HEK293 (cell line): ENCODE results near the gene FGR.
A peak's percentile ranks its signal among the peaks of the same experiment; 100 is the strongest.

Source experiments
- CTCF ChIA-PET: fragments of 350-600 bp; formaldehyde crosslinking; extraction: SDS; loops from one replicate; lab custom pipeline; 2021; ENCODE audit warnings: antibody characterized with exemption; lab: Yijun Ruan, JAX
- POLR2A ChIA-PET: fragments of 300-600 bp; formaldehyde crosslinking; extraction: SDS; loops from one replicate; lab custom pipeline; 2020; ENCODE audit warnings: antibody characterized with exemption, inconsistent platforms; lab: Yijun Ruan, JAX
- H3K27ac ChIP-seq: fragments of 200-500 bp; sonication (Bioruptor generic); 2 replicates; pipeline ENCODE4 v1.5.1; 2014; ENCODE audit warnings: low read depth, low read length, control low read depth, inconsistent platforms; ENCODE audit errors: extremely low read depth
- H3K36me3 ChIP-seq, 2 experiments: fragments of 200-500 bp in 1 of 2; sonication (Bioruptor generic) in 1 of 2; 1 replicate in 1 of 2; 2 replicates in 1 of 2; pipeline ENCODE4 v1.5.1; 2014 to 2017; ENCODE audit warnings: inconsistent platforms in 2 of 2, low read length in 2 of 2; ENCODE audit not compliant: control insufficient read depth in 2 of 2, insufficient read depth in 1 of 2
- H3K4me1 ChIP-seq: fragments of 200-500 bp; sonication (Bioruptor generic); 2 replicates; pipeline ENCODE4 v1.5.1; 2014; ENCODE audit warnings: mild to moderate bottlenecking, low read length, inconsistent platforms; ENCODE audit not compliant: control insufficient read depth, insufficient read depth
- H3K4me3 ChIP-seq: 2 replicates; pipeline ENCODE4 v1.5.1; 2011; ENCODE audit warnings: low read depth, mild to moderate bottlenecking, control low read depth, low read length, moderate library complexity
- H3K9me3 ChIP-seq: fragments of 200-500 bp; sonication (Bioruptor generic); 2 replicates; pipeline ENCODE4 v1.5.1; 2014; ENCODE audit warnings: low read depth, low read length, inconsistent platforms; ENCODE audit not compliant: control insufficient read depth, insufficient read depth
- MYNN ChIP-seq: fragments of 450-650 bp; formaldehyde crosslinking; IDR thresholded peaks from 2 replicates; pipeline ENCODE4 v1.5.1; 2016; ENCODE audit warnings: missing biosample characterization, missing genetic modification characterization, borderline replicate concordance
- ZBTB20 ChIP-seq: fragments of 450-650 bp; formaldehyde crosslinking; IDR thresholded peaks from 2 replicates; pipeline ENCODE4 v1.5.1; 2016; ENCODE audit warnings: missing biosample characterization, missing genetic modification characterization
- ZBTB8A ChIP-seq: fragments of 450-650 bp; formaldehyde crosslinking; IDR thresholded peaks from 2 replicates; pipeline ENCODE4 v1.5.1; 2016; ENCODE audit warnings: missing biosample characterization, missing genetic modification characterization
- ZNF146 ChIP-seq: fragments of 450-650 bp; formaldehyde crosslinking; IDR thresholded peaks from 2 replicates; pipeline ENCODE4 v1.5.1; 2016; ENCODE audit warnings: missing biosample characterization, missing genetic modification characterization
- ZNF24 ChIP-seq: fragments of 450-650 bp; formaldehyde crosslinking; IDR thresholded peaks from 2 replicates; pipeline ENCODE4 v1.5.1; 2016; ENCODE audit warnings: missing biosample characterization, missing genetic modification characterization
- ZNF48 ChIP-seq: fragments of 450-650 bp; formaldehyde crosslinking; IDR thresholded peaks from 2 replicates; pipeline ENCODE4 v1.5.1; 2016; ENCODE audit warnings: missing biosample characterization, missing genetic modification characterization
- ZNF623 ChIP-seq: fragments of 450-650 bp; formaldehyde crosslinking; IDR thresholded peaks from 2 replicates; pipeline ENCODE4 v1.5.1; 2016; ENCODE audit warnings: missing biosample characterization, missing genetic modification characterization
- ZNF707 ChIP-seq: fragments of 450-650 bp; formaldehyde crosslinking; IDR thresholded peaks from 2 replicates; pipeline ENCODE4 v1.5.1; 2016; ENCODE audit warnings: missing biosample characterization, missing genetic modification characterization
- ZNF768 ChIP-seq: fragments of 450-650 bp; formaldehyde crosslinking; IDR thresholded peaks from 2 replicates; pipeline ENCODE4 v1.5.1; 2018; ENCODE audit warnings: missing biosample characterization, mild to moderate bottlenecking, missing genetic modification characterization
- TF ChIP-seq, protein P1 (sequence below): fragments of 450-650 bp; formaldehyde crosslinking; IDR thresholded peaks from 2 replicates; pipeline ENCODE4 v1.5.1; 2016; ENCODE audit warnings: missing biosample characterization, missing genetic modification characterization, borderline replicate concordance
- TF ChIP-seq, protein P2 (sequence below): fragments of 450-650 bp; formaldehyde crosslinking; IDR thresholded peaks from 2 replicates; pipeline ENCODE4 v1.5.1; 2016; ENCODE audit warnings: missing biosample characterization, missing genetic modification characterization
- TF ChIP-seq, protein P3 (sequence below): fragments of 450-650 bp; formaldehyde crosslinking; IDR thresholded peaks from 2 replicates; pipeline ENCODE4 v1.5.1; 2017; ENCODE audit warnings: missing biosample characterization, missing genetic modification characterization
- TF ChIP-seq, protein P4 (sequence below): fragments of 450-650 bp; formaldehyde crosslinking; conservative IDR thresholded peaks from 2 replicates; pipeline ENCODE4 v1.5.1; 2016; ENCODE audit warnings: low read depth, missing biosample characterization, missing genetic modification characterization

The FGR gene

DNA sequence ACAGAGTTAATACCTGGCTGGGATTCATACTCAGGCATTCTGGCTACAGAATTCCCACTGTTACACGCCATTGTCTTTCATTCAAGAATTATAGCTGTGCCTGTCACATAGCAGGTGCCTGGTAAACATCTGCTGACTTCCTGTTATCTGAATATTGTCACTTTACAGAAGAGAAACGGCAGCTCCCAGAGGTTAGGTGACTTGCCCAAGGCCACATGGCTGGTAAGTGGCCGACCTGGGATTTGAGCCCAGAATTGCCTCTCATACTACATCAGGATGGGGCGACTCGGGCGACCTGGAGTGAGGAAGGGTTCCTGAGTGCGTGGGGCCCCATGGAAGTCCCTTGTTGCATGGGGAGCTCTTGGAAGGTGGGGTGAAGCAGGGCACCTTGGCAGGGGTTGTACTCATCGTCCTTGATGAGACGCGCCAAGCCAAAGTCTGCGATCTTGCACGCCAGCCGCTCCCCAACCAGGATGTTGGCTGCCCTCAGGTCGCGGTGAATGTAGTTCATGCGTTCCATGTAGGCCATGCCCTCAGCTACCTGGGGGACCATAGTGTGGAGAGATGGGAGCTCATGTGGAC, 20.9 kb downstream of the FGR start:
- Histone ChIP-seq H3K27ac (no peak overlapping the region), H3K4me1 (no peaks in the 10 kb centered on the region), H3K4me3 (no peak overlapping the region), H3K36me3 (no peaks in the 10 kb centered on the region), H3K9me3 (no peaks in the 10 kb centered on the region)
- POLR2A ChIA-PET, result no interaction called here
- CTCF ChIA-PET, result interaction anchor here (1.3 to 15.0 kb wide), 3 partner anchors 9 to 52 kb away, joined by 3 to 317 read pairs (median 4); partner anchors contain the start of genes AHDC1 and IFI6
- TF ChIP-seq ZNF48 (tag by site-specific recombination), result no peak
- no peak for TF ChIP-seq ZNF768 (tag by site-specific recombination)
- TF ChIP-seq ZNF24 (tag by site-specific recombination), result no peak

DNA sequence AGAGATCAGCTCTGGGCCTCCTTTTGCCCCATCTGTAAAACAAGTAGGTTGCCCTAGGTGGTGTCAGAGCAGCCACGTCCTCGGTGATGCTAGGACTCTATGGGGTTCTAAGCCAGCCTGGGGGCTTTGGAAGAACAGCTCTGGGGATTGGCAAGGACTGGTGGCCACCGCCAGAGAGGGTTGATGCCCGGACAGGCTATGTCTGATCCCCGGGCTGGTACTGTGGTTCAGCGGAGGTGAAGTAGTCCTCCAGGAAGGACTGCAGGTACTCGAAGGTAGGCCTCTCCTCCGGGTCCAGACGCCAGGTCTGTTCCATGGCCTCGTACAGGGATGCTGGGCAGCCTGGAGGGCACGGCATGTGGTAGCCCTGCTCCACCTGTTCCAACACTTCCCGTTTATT, 22.3 kb downstream of the FGR start:
- CTCF ChIA-PET, result interaction anchor here (1.0 to 15.0 kb wide), 2 partner anchors 31 to 54 kb away, joined by 3 to 317 read pairs; partner anchors contain the start of gene IFI6
- POLR2A ChIA-PET, result no interaction called here
- TF ChIP-seq ZNF146 (tag by site-specific recombination) (no peak), ZBTB20 (tag by site-specific recombination) (no peak), ZNF24 (tag by site-specific recombination) (no peak)
- TF ChIP-seq, protein P1, sequence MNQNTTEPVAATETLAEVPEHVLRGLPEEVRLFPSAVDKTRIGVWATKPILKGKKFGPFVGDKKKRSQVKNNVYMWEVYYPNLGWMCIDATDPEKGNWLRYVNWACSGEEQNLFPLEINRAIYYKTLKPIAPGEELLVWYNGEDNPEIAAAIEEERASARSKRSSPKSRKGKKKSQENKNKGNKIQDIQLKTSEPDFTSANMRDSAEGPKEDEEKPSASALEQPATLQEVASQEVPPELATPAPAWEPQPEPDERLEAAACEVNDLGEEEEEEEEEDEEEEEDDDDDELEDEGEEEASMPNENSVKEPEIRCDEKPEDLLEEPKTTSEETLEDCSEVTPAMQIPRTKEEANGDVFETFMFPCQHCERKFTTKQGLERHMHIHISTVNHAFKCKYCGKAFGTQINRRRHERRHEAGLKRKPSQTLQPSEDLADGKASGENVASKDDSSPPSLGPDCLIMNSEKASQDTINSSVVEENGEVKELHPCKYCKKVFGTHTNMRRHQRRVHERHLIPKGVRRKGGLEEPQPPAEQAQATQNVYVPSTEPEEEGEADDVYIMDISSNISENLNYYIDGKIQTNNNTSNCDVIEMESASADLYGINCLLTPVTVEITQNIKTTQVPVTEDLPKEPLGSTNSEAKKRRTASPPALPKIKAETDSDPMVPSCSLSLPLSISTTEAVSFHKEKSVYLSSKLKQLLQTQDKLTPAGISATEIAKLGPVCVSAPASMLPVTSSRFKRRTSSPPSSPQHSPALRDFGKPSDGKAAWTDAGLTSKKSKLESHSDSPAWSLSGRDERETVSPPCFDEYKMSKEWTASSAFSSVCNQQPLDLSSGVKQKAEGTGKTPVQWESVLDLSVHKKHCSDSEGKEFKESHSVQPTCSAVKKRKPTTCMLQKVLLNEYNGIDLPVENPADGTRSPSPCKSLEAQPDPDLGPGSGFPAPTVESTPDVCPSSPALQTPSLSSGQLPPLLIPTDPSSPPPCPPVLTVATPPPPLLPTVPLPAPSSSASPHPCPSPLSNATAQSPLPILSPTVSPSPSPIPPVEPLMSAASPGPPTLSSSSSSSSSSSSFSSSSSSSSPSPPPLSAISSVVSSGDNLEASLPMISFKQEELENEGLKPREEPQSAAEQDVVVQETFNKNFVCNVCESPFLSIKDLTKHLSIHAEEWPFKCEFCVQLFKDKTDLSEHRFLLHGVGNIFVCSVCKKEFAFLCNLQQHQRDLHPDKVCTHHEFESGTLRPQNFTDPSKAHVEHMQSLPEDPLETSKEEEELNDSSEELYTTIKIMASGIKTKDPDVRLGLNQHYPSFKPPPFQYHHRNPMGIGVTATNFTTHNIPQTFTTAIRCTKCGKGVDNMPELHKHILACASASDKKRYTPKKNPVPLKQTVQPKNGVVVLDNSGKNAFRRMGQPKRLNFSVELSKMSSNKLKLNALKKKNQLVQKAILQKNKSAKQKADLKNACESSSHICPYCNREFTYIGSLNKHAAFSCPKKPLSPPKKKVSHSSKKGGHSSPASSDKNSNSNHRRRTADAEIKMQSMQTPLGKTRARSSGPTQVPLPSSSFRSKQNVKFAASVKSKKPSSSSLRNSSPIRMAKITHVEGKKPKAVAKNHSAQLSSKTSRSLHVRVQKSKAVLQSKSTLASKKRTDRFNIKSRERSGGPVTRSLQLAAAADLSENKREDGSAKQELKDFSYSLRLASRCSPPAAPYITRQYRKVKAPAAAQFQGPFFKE (tag by site-specific recombination), result no peak
- TF ChIP-seq, all 188 proteins: peak for 0
- Histone ChIP-seq H3K4me1 (no peaks in the 10 kb centered on the region), H3K4me3 (no peak overlapping the region), H3K27ac (no peak overlapping the region), H3K36me3 (no peaks in the 10 kb centered on the region), H3K9me3 (no peaks in the 10 kb centered on the region)

DNA sequence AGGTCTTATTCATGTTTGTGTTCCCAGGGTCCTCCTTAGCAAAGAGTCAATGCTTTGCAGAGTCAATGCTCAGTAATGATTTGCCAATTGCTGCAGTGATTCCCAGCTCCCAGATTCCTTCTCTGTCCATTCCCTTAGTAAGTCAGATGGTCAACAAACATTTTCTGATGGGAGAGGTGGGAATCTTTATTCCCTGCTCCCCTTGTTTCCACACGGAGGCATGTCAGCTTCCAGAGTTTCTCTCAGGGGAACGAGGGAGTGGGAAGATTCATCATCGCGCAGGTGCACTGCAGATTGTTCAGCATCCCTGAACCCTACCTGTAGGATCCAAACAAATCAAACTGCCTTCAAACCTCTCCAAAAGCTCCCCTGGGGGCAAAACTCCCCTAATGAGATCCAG, 23.5 kb downstream of the FGR start:
- H3K9me3 ChIP-seq, result no peaks in the 10 kb centered on the region
- TF ChIP-seq, protein P2, sequence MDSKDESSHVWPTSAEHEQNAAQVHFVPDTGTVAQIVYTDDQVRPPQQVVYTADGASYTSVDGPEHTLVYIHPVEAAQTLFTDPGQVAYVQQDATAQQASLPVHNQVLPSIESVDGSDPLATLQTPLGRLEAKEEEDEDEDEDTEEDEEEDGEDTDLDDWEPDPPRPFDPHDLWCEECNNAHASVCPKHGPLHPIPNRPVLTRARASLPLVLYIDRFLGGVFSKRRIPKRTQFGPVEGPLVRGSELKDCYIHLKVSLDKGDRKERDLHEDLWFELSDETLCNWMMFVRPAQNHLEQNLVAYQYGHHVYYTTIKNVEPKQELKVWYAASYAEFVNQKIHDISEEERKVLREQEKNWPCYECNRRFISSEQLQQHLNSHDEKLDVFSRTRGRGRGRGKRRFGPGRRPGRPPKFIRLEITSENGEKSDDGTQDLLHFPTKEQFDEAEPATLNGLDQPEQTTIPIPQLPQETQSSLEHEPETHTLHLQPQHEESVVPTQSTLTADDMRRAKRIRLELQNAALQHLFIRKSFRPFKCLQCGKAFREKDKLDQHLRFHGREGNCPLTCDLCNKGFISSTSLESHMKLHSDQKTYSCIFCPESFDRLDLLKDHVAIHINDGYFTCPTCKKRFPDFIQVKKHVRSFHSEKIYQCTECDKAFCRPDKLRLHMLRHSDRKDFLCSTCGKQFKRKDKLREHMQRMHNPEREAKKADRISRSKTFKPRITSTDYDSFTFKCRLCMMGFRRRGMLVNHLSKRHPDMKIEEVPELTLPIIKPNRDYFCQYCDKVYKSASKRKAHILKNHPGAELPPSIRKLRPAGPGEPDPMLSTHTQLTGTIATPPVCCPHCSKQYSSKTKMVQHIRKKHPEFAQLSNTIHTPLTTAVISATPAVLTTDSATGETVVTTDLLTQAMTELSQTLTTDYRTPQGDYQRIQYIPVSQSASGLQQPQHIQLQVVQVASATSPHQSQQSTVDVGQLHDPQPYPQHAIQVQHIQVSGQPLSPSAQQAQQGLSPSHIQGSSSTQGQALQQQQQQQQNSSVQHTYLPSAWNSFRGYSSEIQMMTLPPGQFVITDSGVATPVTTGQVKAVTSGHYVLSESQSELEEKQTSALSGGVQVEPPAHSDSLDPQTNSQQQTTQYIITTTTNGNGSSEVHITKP (tag by site-specific recombination), result peak; percentile 24; the same call in 1 of the 2 replicates
- TF ChIP-seq ZBTB8A, result no peak
- no peak for TF ChIP-seq ZNF707 (tag by site-specific recombination)
- TF ChIP-seq, protein P3, sequence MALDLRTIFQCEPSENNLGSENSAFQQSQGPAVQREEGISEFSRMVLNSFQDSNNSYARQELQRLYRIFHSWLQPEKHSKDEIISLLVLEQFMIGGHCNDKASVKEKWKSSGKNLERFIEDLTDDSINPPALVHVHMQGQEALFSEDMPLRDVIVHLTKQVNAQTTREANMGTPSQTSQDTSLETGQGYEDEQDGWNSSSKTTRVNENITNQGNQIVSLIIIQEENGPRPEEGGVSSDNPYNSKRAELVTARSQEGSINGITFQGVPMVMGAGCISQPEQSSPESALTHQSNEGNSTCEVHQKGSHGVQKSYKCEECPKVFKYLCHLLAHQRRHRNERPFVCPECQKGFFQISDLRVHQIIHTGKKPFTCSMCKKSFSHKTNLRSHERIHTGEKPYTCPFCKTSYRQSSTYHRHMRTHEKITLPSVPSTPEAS, result no peak
- no peak for TF ChIP-seq ZNF623 (tag by site-specific recombination)
- TF ChIP-seq MYNN (tag by site-specific recombination), result no peak
- TF ChIP-seq, protein P4, sequence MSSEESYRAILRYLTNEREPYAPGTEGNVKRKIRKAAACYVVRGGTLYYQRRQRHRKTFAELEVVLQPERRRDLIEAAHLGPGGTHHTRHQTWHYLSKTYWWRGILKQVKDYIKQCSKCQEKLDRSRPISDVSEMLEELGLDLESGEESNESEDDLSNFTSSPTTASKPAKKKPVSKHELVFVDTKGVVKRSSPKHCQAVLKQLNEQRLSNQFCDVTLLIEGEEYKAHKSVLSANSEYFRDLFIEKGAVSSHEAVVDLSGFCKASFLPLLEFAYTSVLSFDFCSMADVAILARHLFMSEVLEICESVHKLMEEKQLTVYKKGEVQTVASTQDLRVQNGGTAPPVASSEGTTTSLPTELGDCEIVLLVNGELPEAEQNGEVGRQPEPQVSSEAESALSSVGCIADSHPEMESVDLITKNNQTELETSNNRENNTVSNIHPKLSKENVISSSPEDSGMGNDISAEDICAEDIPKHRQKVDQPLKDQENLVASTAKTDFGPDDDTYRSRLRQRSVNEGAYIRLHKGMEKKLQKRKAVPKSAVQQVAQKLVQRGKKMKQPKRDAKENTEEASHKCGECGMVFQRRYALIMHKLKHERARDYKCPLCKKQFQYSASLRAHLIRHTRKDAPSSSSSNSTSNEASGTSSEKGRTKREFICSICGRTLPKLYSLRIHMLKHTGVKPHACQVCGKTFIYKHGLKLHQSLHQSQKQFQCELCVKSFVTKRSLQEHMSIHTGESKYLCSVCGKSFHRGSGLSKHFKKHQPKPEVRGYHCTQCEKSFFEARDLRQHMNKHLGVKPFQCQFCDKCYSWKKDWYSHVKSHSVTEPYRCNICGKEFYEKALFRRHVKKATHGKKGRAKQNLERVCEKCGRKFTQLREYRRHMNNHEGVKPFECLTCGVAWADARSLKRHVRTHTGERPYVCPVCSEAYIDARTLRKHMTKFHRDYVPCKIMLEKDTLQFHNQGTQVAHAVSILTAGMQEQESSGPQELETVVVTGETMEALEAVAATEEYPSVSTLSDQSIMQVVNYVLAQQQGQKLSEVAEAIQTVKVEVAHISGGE, result peak; percentile 94
- TF ChIP-seq, all 188 proteins: peak for 2
- ChIA-PET POLR2A (no interaction called here), CTCF (interaction anchor here (1.9 to 15.0 kb wide), 2 partner anchors 33 to 55 kb away, joined by 7 to 317 read pairs; partner anchors contain the start of gene IFI6)
- no peak overlapping the region for H3K4me3 ChIP-seq
- no peaks in the 10 kb centered on the region for H3K4me1 ChIP-seq
- no peaks in the 10 kb centered on the region for H3K36me3 ChIP-seq
- no peak overlapping the region for H3K27ac ChIP-seq
